GM19324 (cell line): ENCODE data around the gene NR2C1.
"Not testable (repeated sequence)": the region's sequence is repeated elsewhere in the genome, so short reads cannot be mapped to it uniquely, and the experiment has no call there.

Experiments used
- ATAC-seq: cut with Tn5 transposase; IDR thresholded peaks from one replicate; pipeline ENCODE4 v1.9.1; 2021; ENCODE audit warnings: mild to moderate bottlenecking, moderate library complexity; ENCODE audit not compliant: unreplicated experiment, low FRiP score

The NR2C1 gene

DNA sequence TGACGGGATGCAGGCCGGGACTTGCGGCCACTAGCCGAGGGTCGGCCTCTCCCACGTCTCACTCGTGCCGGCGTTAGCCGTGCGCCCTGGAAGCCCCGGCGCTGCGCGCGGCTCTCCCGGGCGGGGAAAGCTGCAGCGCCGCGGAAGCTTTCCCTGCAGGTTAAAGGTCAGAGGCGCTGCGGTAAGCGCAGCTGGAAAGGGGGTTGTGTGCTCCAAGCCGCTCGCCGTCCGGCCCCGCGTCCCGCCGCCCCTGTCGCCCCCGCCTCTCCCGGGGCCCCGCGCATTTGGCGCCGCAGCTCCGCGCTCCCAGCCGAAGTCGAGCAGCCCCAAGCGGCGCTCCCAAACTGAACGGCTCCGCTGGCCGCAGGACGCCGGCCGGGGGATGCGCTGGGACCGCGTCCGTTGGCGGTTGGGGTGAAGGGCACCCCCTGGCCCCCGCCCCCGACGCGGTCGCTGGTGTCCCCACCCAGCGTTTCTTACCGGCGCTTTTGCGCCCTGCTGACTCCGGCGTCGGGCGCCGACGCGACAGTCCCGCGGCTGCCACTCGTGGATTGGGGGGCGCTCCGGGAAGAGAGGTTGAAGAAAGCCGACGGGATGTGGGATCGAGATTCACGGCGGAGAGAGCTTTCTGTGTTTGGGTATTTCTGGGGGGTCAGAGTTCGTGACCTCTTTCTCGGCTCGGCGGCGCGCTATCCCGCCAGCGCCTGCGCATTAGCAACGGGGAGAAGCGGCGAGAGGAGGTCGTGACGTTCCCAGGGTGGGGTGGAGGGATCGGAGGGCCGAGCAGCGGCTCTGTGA is at the start of gene NR2C1:
Gene NR2C1, minus strand, starts transcription at position 719 of the 798 bp plus-strand sequence. CDS start 6,234 bp downstream, outside the sequence.
- peak; percentile 94 for ATAC-seq

DNA sequence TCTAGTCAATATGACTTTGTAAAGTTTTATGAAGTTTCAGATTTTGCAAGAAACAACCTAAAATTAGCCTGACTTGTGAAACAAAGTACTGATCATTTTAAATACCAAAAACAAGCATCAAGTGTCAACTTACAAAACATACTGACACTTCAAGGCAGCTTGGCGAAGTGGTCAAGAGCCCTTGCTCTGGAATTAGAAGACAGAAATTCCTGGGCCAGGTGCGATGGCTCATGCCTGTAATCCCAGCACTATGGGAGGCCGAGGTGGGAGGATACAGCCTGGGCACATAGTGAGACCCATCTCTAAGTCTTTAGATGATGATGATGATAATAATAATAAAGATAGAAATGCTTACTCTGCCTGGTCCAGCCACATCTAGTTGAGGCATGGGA is 45.4 kb upstream of the NR2C1 start:
- no peak for ATAC-seq

DNA sequence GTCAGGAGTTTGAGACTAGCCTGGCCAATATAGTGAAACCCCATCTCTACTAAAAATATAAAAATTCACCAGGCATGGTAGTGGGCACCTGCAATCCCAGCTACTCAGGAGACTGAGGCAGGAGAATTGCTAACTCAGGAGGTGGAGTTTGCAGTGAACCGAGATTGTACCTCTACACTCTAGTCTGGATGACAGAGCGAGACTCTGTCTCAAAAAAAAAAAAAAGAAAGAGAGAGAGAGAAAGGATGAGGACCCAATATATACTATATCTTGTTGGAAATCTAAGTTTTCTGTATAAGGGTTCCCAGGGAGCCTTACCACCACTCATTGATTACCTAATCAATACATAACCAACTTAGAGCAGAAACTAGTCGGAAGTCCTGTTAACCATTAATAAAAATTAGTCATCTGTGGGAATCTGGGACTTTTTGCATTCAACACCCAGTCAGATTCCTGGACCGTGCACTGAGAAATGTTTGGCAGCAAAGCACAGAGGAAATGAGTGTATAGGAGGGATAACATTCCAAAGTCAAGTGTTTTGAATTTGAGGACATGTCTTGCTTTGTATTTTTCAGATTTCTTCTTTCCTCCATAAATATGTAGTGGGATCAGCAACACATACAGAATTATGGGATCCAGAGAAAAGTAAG is 44.8 kb upstream of the NR2C1 start:
- no peak for ATAC-seq

DNA sequence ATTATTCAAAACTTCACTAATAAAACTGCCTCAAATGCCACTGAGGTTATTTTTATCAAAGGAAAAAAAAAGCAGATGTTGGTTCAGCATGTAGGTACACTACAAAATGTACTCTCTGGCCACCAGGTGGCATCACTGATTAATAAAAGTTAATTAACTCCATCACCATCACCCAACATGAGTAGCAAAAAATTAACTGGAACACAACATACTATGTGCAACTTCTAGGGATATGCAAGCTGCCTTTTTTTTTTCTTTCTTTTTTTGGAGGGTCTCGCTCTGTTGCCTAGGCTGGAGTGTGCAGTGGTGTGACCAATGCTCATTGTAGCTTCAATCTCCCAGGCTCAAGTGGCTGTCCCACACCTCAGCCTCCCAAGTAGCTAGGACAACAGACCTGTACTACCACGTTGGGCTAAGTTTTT is 43.8 kb upstream of the NR2C1 start:
- peak; percentile 63 for ATAC-seq

DNA sequence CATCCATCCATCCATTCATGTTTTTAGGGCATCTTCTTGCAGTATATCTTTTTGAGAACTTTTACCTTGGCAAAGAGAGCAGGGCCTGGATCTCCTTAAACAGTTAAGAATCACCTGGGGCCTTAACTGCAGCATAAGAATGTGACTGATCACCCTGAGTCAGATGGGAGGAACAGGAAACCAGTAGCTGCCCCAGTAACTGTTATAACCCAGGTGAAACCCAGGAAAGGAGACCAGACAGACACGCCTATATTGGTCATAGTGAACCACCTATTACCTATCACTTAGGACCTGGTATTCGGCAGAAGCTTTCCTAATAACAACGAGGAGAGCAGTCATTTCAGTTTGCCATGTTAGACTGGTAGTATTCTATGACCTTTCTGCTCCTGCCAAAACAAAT is 43.4 kb upstream of the NR2C1 start:
- ATAC-seq = no peak

DNA sequence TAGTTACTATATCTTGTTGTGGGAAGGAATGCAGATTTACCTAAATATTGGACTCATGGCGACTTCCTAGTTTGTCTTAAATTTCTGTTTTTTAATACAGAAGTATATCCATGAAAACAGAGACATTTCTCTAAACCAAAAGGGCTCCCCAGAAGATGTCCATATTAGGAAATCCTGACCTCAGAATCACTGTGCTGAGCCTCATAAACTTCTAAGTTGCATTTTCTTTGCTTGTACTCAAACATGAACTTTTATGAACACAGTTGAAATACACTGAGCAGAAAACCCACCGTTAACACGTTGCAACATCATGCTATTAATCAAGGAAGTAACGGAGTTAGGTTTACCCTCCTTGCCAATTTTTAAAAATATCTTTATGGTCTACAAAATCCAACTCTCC is 42.9 kb upstream of the NR2C1 start:
- ATAC-seq = no peak

DNA sequence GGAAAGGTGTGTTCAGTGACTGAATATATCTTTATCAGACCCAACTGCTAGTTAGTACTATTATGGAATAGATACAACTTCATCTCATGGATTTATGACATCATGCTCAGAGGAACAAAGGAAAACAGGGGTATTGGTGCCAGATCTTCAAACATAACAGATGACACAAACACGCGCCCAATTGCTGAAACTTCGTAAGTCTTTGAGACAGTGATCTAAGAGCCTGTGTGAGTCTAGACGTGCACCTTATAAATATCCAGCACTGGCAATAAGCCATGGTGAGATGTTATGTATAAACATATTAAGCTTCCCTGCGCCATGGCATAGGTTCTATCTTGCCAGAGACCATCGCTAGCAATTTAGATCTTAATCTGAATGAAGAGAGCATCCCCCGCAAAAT is 42.2 kb upstream of the NR2C1 start:
- ATAC-seq = no peak

DNA sequence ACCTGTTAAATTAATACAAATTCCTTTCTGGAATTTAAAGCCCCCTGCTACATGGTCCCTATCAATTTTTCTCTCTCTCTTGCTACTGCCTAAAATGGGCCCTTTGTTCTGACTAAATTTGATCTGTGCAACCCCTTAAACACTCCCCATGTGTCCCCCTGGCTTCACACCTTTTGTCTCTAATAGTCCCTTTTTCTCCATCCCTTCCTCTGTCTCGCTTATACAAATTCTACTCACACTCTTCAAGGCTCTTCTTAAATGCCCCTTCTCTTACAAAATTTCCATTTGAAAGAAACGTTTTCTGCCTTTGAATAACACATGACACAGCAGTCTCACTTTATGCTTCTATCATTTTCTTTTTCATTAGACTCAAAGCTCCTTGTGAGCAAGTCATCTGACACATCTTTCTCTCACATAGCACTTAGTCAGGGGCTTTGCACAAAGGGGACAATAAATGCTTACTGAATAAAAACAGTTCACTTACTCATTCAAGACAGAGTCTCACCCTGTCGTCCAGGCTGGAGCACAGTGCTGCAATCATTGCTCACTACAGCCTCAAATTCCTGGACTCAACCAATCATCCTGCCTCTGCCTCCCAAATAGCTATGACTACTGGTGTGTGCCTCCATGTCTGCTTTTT is 41.5 kb upstream of the NR2C1 start:
- ATAC-seq = no peak

DNA sequence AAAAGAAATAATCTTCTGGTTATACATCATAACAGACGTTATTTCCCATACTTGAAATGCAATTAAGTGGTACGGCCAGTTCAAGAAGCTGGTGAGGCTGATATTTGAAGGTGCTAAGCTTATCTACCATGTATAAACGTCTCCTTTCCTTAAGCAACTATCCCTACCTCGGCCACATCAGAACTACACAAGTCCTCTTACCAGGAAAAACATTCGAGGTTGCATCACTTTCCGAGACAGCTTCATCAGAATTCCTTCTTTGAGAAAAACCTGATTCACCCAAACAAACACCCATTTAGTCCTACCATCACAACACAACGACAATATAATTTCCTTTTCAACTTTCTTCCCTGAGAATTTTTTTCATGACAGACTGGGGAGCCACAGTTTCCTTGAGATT is 33.9 kb upstream of the NR2C1 start:
- ATAC-seq = no peak

DNA sequence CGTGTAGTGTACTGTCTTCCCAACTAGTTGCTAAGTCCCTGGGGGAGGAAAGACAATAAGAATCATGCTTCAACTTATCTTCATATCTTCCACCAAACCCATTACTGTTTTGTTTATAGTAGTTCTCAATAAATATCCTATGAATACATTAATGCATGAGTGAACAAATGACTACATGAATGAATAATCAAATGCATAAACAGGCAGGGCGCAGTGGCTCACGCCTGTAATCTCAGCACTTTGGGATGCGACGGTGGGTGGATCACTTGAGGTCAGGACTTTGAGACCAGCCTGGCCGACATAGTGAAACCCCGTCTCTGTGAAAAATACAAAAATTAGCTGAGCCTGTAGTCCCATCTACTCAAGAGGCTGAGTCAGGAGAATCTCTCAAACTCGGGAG is 32.1 kb upstream of the NR2C1 start:
- no peak for ATAC-seq

DNA sequence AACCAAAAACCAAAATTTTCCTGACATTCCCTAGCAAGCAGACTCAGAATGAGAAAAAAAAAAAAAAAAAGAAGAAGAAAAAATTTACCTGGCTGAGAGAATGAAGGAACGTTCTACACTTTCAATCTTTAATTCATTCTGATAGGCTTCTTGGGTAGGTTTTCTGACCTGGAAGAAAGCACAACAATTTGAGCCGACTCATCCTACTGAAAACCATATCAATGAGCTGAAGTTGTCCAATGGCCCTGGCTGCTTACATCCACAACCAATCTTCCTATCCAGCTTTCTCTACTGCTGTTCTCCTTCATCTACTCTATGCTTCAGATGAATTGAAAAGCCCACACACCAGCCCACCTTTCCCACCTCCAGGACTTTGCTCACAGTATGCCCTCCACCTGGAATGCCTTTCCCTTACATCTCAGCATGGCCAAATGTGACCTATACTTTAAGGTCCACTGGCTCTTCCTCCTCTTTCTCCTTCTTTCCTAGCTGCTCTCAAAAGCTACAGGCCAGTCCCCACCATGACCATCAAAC is 31.6 kb upstream of the NR2C1 start:
- no peak for ATAC-seq

DNA sequence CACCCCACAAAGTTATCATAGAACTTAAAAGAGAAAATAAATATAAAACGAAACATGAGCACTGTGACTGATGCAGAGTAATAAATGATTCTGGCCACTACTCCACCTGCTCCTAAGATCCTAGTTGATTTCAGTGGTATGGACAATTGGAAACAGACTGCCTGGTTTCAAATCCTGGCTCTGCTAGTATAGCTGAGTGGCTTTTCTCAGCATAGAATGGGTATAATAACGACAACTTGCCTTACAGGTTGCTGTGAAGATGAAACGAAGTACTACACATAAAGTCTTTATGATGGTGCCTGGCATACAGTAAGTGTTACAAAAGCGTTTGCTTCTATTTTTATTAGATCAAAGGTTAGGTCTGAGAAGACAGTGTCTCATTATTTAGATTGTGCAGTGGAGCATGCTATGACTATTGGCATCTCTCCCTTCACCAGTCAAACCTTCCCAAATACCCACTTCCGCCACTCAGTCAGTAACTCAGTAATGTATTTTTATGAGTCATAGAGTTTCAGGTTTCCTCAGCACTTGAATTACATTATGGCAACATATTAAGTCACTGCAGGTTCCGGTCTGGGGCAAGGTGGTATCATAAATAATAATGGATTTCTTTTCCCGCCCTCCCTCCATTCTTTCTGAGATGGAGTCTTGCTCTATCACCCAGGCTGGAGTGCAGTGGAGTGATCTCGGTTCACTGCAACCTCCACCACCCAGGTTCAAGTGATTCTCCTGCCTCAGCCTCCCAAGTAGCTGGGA is 29.7 kb upstream of the NR2C1 start:
- peak; percentile 86 for ATAC-seq

DNA sequence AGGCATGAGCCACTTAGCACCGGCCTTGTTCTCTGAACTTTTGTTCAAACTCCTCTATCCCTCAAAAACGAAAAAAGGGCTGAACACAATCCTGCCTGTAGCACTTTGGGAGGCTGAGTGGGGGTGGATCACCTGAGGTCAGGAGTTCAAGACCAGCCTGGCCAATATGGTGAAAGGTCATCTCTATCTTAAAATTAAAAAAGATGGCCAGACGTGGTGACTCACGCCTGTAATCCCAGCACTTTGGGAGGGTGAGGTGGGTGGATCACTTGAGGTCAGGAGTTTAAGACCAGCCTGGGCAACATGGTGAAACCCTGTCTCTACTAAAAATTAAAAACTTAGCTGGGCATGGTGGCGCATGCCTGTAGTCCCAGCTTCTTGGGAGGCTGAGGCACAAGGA is 28.5 kb upstream of the NR2C1 start:
- ATAC-seq = not testable (repeated sequence)

DNA sequence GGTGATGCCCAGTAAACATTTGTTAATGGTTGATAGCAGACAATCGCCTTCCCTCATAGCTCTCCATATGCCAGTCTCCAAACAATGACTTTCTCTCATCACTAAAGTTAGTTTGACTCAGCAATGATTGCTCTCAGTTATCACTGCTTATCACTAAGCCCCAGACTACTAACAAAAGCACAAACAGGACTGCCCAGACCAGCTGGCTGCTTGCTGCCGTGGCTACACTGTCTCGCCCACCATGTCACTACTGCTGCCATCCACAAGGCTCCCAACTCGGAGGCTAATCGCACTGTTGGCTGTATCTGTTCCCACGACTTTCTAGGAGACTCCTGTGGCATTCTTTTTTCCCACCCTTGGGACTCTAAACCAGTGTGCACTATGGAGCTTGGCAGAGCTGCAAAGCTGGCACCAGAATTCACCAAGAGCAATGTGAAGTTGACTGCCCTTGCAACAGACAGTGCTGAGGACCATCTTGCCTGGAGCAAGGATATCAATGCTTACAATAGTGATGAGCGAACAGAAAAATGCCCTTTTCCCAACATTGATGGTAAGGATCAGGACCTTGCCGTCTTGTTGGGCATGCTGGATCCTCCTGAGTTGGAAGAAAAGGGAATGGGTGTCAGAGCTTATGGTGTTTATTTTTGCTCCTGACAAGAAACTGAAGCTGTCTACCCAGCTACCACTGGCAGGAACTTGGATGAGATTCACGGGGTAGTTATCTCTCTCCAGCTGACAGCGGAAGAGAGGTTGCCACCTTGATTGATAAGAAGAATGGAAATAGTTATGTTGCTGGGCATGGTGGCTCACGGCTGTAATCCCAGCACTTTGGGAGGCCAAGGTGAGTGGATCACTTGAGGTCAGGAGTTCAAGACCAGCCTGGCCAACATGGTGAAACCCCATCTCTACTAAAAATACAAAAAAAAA is 27.1 kb upstream of the NR2C1 start:
- no peak for ATAC-seq

DNA sequence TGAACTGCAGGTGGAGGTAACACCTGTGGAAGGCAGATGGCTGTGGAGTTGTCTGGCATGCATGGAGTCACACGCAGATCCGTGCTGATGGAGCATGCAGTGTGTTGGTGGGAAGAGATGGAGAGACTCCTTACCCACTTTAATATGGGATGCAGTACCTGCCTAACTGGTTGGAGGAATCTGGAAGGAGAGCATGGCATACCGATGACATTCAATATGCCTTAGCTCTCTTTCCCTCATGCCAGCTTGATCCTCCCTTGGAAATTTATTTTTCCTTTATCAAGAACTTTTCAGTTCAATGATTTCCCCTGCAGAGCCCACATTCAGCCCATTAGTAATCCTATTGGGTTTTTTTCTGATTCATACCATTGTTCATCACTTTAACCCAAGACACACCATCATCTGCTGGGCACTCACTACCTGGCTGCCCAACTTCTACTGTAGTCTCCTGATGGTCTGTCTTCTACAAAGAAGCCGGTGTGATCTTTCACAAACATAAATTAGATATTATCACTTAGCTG is 25.9 kb upstream of the NR2C1 start:
- ATAC-seq = no peak

DNA sequence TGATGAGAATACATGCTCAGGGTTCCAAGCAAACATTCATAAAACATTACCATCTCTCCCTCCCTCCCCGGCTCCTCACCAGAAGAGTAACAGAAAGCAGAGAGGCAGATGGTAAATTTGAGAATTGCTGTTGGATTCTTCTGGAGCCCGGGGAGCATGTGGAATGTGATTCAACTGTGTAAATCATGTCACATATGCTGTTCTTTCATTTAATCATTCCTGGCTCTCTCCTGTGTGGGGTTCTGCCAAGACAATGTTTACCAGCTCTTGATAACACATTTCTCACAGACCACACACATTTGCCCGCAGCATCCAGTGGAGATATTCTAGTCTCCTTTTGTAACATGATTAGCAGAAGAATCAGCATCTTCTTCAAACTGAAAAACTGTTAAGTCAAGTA is 23.4 kb upstream of the NR2C1 start:
- ATAC-seq = no peak

DNA sequence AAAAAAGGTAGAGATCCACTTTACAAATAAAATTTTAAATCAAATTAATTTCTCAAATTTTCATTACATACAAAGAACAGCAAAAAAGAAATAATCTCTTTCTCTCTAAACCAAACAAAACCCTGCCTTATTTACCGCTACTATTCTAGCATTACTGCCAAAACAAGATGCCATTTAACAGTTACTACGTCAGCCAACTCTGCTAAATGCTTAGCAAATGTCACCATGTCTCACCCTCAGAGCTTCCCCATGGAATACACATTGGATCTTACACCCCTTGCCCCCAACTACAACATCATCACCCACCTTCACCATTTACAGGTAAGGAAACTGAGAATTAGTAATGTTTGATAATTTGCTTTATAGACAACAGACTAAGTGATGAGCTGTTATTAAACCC is 23.0 kb upstream of the NR2C1 start:
- no peak for ATAC-seq

DNA sequence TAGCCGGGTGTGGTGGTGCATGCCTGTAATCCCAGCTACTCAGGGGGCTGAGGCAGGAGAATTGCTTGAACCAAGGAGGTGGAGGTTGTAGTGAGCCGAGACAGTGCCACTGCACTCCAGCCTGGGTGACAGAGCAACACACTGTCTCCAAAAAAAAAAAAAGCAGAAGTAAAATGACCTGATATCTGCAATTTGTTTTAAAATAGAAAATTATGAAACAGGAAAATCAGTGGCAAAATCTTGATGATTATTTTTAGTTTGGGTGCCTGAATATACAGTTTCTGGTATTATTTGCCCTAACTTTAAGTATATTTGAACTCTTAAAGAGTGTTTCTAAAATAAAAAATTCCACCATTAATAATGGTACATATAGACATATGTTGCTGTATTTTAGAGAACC is 22.4 kb upstream of the NR2C1 start:
- not testable (repeated sequence) for ATAC-seq

DNA sequence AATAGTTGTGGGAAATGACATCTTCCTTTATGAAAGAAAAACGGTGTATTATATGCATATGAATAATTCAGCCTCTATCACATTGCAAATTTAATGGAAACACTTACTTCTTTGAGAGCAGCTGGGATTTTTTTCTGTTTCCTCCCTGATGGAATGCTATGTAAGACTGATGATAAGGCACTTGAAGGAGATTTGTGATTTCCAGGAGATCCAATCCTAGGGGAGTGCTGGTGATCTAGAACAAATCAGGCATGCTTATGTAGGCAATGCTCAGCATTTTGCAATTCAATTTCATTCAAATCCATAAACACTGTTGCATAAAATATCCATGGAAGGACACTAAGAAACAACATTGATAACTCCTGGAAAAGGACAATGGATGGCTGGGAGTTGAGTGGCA is 16.0 kb upstream of the NR2C1 start:
- no peak for ATAC-seq
